ENCODE results near the gene GMDS. TPM values are rescaled to one million over a fixed set of nuclear protein-coding genes. Genes with fewer than 3 reads are reported as not detected.

Gene GMDS
- polyA plus RNA-seq, 1 of the 3 experiments (the other 2 are of a cell fraction), result 12.3 TPM

- peak in 1 of 2 experiments; percentile 37; a peak in 1 of 4 replicates for TF ChIP-seq EP300 (IDR thresholded peaks at IDR 0.05; ENCODE audit: borderline replicate concordance in 1 of 2, low read depth in 1 of 2, low read length in 1 of 2)
- TF ChIP-seq MAX (IDR thresholded peaks at IDR 0.05; ENCODE audit: low read depth), result no peak
- no peak for TF ChIP-seq GABPA (IDR thresholded peaks at IDR 0.05; ENCODE audit: low read depth)
- no peak for TF ChIP-seq FOXJ3 (CRISPR knock-in tag; IDR thresholded peaks at IDR 0.05)
- peak; percentile 75 for TF ChIP-seq TCF12 (IDR thresholded peaks at IDR 0.05)
- no peak for TF ChIP-seq MXI1 (IDR thresholded peaks at IDR 0.05; ENCODE audit: low read depth, low read length)
- TF ChIP-seq USF1 (IDR thresholded peaks at IDR 0.05; ENCODE audit: borderline replicate concordance, low read depth), result no peak
- TF ChIP-seq RCOR1 (IDR thresholded peaks at IDR 0.05; ENCODE audit: low read length), result no peak
- no peak for TF ChIP-seq USF2 (IDR thresholded peaks at IDR 0.05; ENCODE audit: borderline replicate concordance, low read depth, low read length)
These were observed 87.8 kb downstream of the GMDS start (continued) for GRCh38 chr6:2157441-2158127.

- POLR2A ChIA-PET, result no interaction called here
- WGBS (ENCODE audit: low lambda C conversion rate), result 96% methylated on average over 1 of the region's 1 CpG
- no peak overlapping the region for H3K4me3 ChIP-seq (ENCODE audit: low read depth in 2 of 2, low read length in 1 of 2)
These were observed 90.2 kb downstream of the GMDS start for GRCh38 chr6:2155206-2155605.

More at GRCh38 chr6:2155206-2155605, 90.2 kb downstream of the GMDS start:
- Histone ChIP-seq H3K4me2 (no peak overlapping the region), H3F3A (replicated peaks; ENCODE audit: insufficient read depth) (peaks cover 22% of the 10 kb centered on the region), H3K79me2 (ENCODE audit: insufficient read depth) (no peaks in the 10 kb centered on the region), H4K20me1 (ENCODE audit: insufficient read depth) (no peaks in the 10 kb centered on the region), H3K9ac (no peak overlapping the region), H3K27me3 (ENCODE audit: insufficient read depth) (no peaks in the 10 kb centered on the region), H3K9me2 (no peaks in the 10 kb centered on the region), H3K4me1 (ENCODE audit: control insufficient read depth in 1 of 2, insufficient read depth in 2 of 2, low read depth in 1 of 2, low read length in 1 of 2) (peaks cover 3 to 8% of the 10 kb centered on the region in 2 experiments; a peak in 2 of 4 replicates), H3K9me3 (no peaks in the 10 kb centered on the region), H2AFZ (ENCODE audit: low read depth) (no peak overlapping the region), H3K27ac (ENCODE audit: low read depth in 2 of 2, low read length in 1 of 2) (no peak overlapping the region), H3K36me3 (replicated peaks in 1 of 2; ENCODE audit: control insufficient read depth in 1 of 2, insufficient read depth in 2 of 2, low read length in 1 of 2) (no peaks in the 10 kb centered on the region)
- TF ChIP-seq USF2 (IDR thresholded peaks at IDR 0.05; ENCODE audit: borderline replicate concordance, low read depth, low read length), result no peak
- TF ChIP-seq JUND (IDR thresholded peaks at IDR 0.05), result no peak
- TF ChIP-seq YY1 (IDR thresholded peaks at IDR 0.05; ENCODE audit: low read depth), result no peak
- TF ChIP-seq GATA2 (CRISPR knock-in tag; IDR thresholded peaks at IDR 0.05), result no peak
- TF ChIP-seq TCF12 (IDR thresholded peaks at IDR 0.05), result no peak
- no peak for TF ChIP-seq IRF3 (IDR thresholded peaks at IDR 0.05; ENCODE audit: low read depth, low read length)
- TF ChIP-seq USF1 (IDR thresholded peaks at IDR 0.05; ENCODE audit: borderline replicate concordance, low read depth), result no peak
- TF ChIP-seq SMC3 (IDR thresholded peaks at IDR 0.05; ENCODE audit: low read depth, low read length), result no peak
- no peak for TF ChIP-seq CTCF (IDR thresholded peaks at IDR 0.05)
- no peak for TF ChIP-seq FOSL2 (IDR thresholded peaks at IDR 0.05; ENCODE audit: borderline replicate concordance, low read depth)
- no peak for TF ChIP-seq CHD2 (IDR thresholded peaks at IDR 0.05; ENCODE audit: low read length, partially characterized antibody)
- no peak for TF ChIP-seq NRF1 (IDR thresholded peaks at IDR 0.05; ENCODE audit: low read depth, low read length)
- TF ChIP-seq RCOR1 (IDR thresholded peaks at IDR 0.05; ENCODE audit: low read length), result no peak
- no peak for TF ChIP-seq FOXJ3 (CRISPR knock-in tag; IDR thresholded peaks at IDR 0.05)
- no peak for DNase-seq
- CTCF ChIA-PET, result interaction anchor here (0.6 kb wide), 1 partner anchor 226 kb away, joined by 3 read pairs; no protein-coding TSS in a partner anchor

Measured in SK-N-SH (cell line).